HUES64 (cell line): ENCODE results near the gene PIM1.
"Not testable (repeated sequence)": the region's sequence is repeated elsewhere in the genome, so short reads cannot be mapped to it uniquely, and the experiment has no call there.

Experiments
- H3K27ac ChIP-seq: 2 replicates; pipeline ENCODE4 v1.7.0; 2013; ENCODE audit warnings: low read depth, low read length, inconsistent platforms
- H3K27me3 ChIP-seq: 2 replicates; pipeline ENCODE4 v1.6.1; 2013; ENCODE audit warnings: mild to moderate bottlenecking, low read length; ENCODE audit not compliant: insufficient read depth
- H3K36me3 ChIP-seq: 2 replicates; pipeline ENCODE4 v1.6.1; 2013; ENCODE audit warnings: mild to moderate bottlenecking, low read length; ENCODE audit not compliant: insufficient read depth
- H3K4me1 ChIP-seq: 2 replicates; pipeline ENCODE4 v1.6.1; 2013; ENCODE audit warnings: mild to moderate bottlenecking, low read length, moderate library complexity; ENCODE audit not compliant: insufficient read depth
- H3K4me3 ChIP-seq: 2 replicates; pipeline ENCODE4 v1.5.1; 2013; ENCODE audit warnings: mild to moderate bottlenecking, low read length, moderate library complexity
- H3K9ac ChIP-seq: 2 replicates; pipeline ENCODE4 v1.6.1; 2013; ENCODE audit warnings: mild to moderate bottlenecking, low read depth, low read length
- H3K9me3 ChIP-seq: 2 replicates; pipeline ENCODE4 v1.6.1; 2013; ENCODE audit warnings: low read depth, low read length; ENCODE audit not compliant: insufficient read depth
- WGBS: fragments of 150-250, 120-280 bp; methylation state at CpG from one replicate; pipeline ENCODE4 v1.1.7; 2013; ENCODE audit warnings: missing lambda C conversion rate; 5-methylcytosine and 5-hydroxymethylcytosine counted together

PIM1 gene

GRCh38 chr6:37173493-37174195, 3.7 kb downstream of the PIM1 start:
- Histone ChIP-seq H3K4me1 (peaks cover 18% of the 10 kb centered on the region), H3K27ac (no peak overlapping the region), H3K9me3 (no peaks in the 10 kb centered on the region), H3K4me3 (no peak overlapping the region), H3K27me3 (no peaks in the 10 kb centered on the region), H3K36me3 (peaks cover 43% of the 10 kb centered on the region), H3K9ac (no peak overlapping the region)
- 89% methylated on average over 9 of the region's 9 CpGs for WGBS

DNA sequence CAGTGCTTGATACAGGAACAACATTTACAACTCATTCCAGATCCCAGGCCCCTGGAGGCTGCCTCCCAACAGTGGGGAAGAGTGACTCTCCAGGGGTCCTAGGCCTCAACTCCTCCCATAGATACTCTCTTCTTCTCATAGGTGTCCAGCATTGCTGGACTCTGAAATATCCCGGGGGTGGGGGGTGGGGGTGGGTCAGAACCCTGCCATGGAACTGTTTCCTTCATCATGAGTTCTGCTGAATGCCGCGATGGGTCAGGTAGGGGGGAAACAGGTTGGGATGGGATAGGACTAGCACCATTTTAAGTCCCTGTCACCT, 4.2 kb downstream of the PIM1 start:
- Histone ChIP-seq H3K36me3 (peaks cover 43% of the 10 kb centered on the region), H3K4me1 (peaks cover 16% of the 10 kb centered on the region), H3K4me3 (no peak overlapping the region), H3K9me3 (no peaks in the 10 kb centered on the region), H3K27ac (no peak overlapping the region), H3K9ac (no peak overlapping the region), H3K27me3 (no peaks in the 10 kb centered on the region)
- 89% methylated on average over 3 of the region's 3 CpGs for WGBS

DNA sequence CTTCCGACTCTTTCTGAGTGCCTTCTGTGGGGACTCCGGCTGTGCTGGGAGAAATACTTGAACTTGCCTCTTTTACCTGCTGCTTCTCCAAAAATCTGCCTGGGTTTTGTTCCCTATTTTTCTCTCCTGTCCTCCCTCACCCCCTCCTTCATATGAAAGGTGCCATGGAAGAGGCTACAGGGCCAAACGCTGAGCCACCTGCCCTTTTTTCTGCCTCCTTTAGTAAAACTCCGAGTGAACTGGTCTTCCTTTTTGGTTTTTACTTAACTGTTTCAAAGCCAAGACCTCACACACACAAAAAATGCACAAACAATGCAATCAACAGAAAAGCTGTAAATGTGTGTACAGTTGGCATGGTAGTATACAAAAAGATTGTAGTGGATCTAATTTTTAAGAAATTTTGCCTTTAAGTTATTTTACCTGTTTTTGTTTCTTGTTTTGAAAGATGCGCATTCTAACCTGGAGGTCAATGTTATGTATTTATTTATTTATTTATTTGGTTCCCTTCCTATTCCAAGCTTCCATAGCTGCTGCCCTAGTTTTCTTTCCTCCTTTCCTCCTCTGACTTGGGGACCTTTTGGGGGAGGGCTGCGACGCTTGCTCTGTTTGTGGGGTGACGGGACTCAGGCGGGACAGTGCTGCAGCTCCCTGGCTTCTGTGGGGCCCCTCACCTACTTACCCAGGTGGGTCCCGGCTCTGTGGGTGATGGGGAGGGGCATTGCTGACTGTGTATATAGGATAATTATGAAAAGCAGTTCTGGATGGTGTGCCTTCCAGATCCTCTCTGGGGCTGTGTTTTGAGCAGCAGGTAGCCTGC, 4.8 kb downstream of the PIM1 start:
- no peaks in the 10 kb centered on the region for H3K27me3 ChIP-seq
- WGBS, result 94% methylated on average over 9 of the region's 10 CpGs
- H3K4me1 ChIP-seq, result peaks cover 16% of the 10 kb centered on the region
- H3K36me3 ChIP-seq, result peaks cover 43% of the 10 kb centered on the region
- no peak overlapping the region for H3K9ac ChIP-seq
- H3K9me3 ChIP-seq, result no peaks in the 10 kb centered on the region
- no peak overlapping the region for H3K4me3 ChIP-seq
- no peak overlapping the region for H3K27ac ChIP-seq

- no peak overlapping the region for H3K4me3 ChIP-seq
- no peaks in the 10 kb centered on the region for H3K9me3 ChIP-seq
- 91% methylated on average over 18 of the region's 18 CpGs for WGBS
- H3K27me3 ChIP-seq, result no peaks in the 10 kb centered on the region
- no peak overlapping the region for H3K9ac ChIP-seq
- peaks cover 43% of the 10 kb centered on the region for H3K36me3 ChIP-seq
- H3K4me1 ChIP-seq, result peaks cover 16% of the 10 kb centered on the region
- no peak overlapping the region for H3K27ac ChIP-seq
Measured at GRCh38 chr6:37175332-37176267, 5.6 kb downstream of the PIM1 start.

GRCh38 chr6:37176268-37177076, 6.5 kb downstream of the PIM1 start:
- H3K27ac ChIP-seq, result no peak overlapping the region
- H3K27me3 ChIP-seq, result no peaks in the 10 kb centered on the region

DNA sequence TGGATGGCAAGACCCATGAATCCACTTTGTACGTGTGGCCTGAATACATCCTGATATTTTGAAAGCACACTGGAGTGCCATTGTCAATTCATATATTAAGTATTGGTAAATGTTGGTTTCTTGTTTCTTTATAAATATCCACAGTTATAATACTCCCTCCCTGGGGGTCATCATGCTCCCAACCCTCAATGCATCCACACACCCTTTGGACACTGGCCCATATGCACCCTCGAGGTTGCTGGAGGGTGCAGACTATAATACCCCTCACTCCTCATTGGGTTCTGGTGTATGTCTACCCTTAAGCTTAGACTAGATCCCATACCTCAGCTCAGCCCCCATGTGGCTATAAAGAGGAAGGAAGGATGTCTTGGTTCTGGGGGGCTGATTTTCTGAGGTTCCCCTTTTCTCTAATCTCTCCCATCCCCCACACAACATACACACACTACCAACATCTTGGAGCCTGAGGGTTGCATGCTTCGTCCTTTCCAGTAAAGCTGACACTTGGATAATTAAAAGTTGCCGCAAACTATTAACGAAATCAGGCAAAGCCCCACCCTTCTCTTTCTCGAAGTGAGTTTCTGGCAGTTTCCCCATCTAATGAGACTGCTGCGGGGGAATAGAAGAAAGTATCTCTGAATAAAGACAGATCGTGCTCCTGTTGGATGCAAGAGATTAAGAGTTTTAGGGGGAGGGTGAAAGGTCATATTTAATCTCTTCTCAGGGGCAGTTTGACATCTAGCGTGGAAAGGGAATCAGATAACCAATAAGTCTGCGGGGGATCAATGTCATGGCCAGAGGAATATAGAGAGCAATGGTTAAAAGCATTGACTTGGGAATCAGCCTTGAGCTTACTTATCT, 7.4 kb downstream of the PIM1 start:
- Histone ChIP-seq H3K4me1 (peaks cover 15% of the 10 kb centered on the region), H3K9me3 (no peaks in the 10 kb centered on the region), H3K27ac (no peak overlapping the region), H3K9ac (no peak overlapping the region), H3K36me3 (peaks cover 35% of the 10 kb centered on the region), H3K27me3 (no peaks in the 10 kb centered on the region), H3K4me3 (no peak overlapping the region)
- WGBS, result 85% methylated on average over 10 of the region's 10 CpGs

More at GRCh38 chr6:37176268-37177076, 6.5 kb downstream of the PIM1 start:
- Histone ChIP-seq H3K4me3 (no peak overlapping the region), H3K4me1 (peaks cover 16% of the 10 kb centered on the region), H3K36me3 (peaks cover 40% of the 10 kb centered on the region), H3K9ac (no peak overlapping the region), H3K9me3 (no peaks in the 10 kb centered on the region)
- 92% methylated on average over 12 of the region's 15 CpGs for WGBS

DNA sequence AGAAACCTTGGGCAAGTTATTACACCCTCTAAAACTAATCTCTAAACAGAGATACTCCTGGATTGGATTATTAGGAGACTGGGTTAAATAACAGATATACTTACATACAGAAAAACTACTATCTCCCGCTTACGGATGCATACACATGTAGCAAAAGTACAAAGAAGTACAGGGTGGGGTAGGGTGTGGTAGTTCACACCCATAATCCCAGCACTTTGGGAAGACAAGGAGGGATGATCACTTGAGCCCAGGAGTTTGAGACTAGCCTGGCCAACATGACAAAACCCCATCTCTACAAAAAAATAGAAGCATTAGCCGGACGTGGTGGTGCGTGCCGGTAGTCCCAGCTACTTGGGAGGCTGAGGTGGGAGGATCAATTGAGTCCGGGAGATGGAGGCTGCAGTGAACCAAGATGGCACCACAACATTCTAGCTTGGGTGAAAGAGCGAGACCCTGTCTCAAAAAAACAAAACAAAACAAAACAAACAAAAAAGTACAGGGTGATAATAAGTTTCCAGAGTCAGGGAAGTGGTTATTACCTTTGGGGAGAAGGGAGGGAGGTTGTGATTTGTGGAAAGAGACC, 8.1 kb downstream of the PIM1 start:
- Histone ChIP-seq H3K27ac (no peak overlapping the region), H3K9ac (no peak overlapping the region), H3K36me3 (peaks cover 28% of the 10 kb centered on the region), H3K4me1 (peaks cover 8% of the 10 kb centered on the region), H3K4me3 (no peak overlapping the region), H3K27me3 (no peaks in the 10 kb centered on the region), H3K9me3 (no peaks in the 10 kb centered on the region)
- WGBS, result 95% methylated on average over 6 of the region's 8 CpGs

- peaks cover 8% of the 10 kb centered on the region for H3K36me3 ChIP-seq
- H3K9me3 ChIP-seq, result no peaks in the 10 kb centered on the region
- no peak overlapping the region for H3K4me3 ChIP-seq
- no peak overlapping the region for H3K9ac ChIP-seq
- no peak overlapping the region for H3K27ac ChIP-seq
- no peaks in the 10 kb centered on the region for H3K27me3 ChIP-seq
- H3K4me1 ChIP-seq, result no peaks in the 10 kb centered on the region; the same call in 1 of the 2 replicates
- 94% methylated on average over 2 of the region's 2 CpGs for WGBS
Measured at GRCh38 chr6:37180075-37180474, 10.1 kb downstream of the PIM1 start.

- H3K4me3 ChIP-seq, H3K36me3 ChIP-seq, H3K4me1 ChIP-seq, H3K27me3 ChIP-seq, H3K9ac ChIP-seq, H3K9me3 ChIP-seq, H3K27ac ChIP-seq: not testable (repeated sequence)
- 98% methylated on average over 4 of the region's 4 CpGs for WGBS
Measured at GRCh38 chr6:37180610-37181009, 10.7 kb downstream of the PIM1 start.
